DOHH2 (cell line): Measurements from ENCODE around the gene LDLRAD4.

Experiments
- EZH2phosphoT487 ChIP-seq: fragments of 200-600 bp; sonication (generic); IDR thresholded peaks from 2 replicates; pipeline ENCODE4 v1.6.1; 2017; ENCODE audit warnings: borderline replicate concordance, mild to moderate bottlenecking, antibody characterized with exemption, low read length, moderate library complexity, mixed read lengths
- TF ChIP-seq, protein P1 (sequence below): fragments of 200-600 bp; sonication (generic); IDR thresholded peaks from one replicate; pipeline ENCODE4 v1.5.1; 2014; ENCODE audit warnings: antibody characterized with exemption, mild to moderate bottlenecking, low read depth, low read length; ENCODE audit not compliant: poor library complexity, severe bottlenecking

DNA sequence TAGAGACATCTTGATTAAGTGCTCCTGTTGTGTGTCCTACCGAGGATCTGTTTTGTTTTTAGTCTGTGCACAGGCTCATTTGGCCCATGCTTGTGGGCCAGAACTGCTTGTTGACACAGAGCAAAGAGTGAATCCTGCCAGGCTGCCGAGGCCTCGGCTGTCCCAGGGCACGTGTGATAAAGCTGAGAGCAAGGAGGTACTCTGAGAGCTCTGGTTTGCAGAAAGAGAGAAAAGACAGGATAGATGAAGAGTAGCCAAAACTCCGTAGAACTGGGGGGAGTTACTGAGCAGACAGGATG is 332.7 kb downstream of the LDLRAD4 start:
- TF ChIP-seq, protein P1, sequence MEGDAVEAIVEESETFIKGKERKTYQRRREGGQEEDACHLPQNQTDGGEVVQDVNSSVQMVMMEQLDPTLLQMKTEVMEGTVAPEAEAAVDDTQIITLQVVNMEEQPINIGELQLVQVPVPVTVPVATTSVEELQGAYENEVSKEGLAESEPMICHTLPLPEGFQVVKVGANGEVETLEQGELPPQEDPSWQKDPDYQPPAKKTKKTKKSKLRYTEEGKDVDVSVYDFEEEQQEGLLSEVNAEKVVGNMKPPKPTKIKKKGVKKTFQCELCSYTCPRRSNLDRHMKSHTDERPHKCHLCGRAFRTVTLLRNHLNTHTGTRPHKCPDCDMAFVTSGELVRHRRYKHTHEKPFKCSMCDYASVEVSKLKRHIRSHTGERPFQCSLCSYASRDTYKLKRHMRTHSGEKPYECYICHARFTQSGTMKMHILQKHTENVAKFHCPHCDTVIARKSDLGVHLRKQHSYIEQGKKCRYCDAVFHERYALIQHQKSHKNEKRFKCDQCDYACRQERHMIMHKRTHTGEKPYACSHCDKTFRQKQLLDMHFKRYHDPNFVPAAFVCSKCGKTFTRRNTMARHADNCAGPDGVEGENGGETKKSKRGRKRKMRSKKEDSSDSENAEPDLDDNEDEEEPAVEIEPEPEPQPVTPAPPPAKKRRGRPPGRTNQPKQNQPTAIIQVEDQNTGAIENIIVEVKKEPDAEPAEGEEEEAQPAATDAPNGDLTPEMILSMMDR: no peak
- no peak for TF ChIP-seq EZH2phosphoT487
